BLaER1 (cell line): ENCODE data around the gene MAP3K14.

Source experiments
- H3K27ac ChIP-seq: shearing (Covaris generic); formaldehyde crosslinking; 2 replicates; pipeline ENCODE4 v1.8.1; 2022
- H3K27me3 ChIP-seq: shearing (Covaris generic); formaldehyde crosslinking; 2 replicates; pipeline ENCODE4 v1.8.1; 2022
- H3K36me3 ChIP-seq: shearing (Covaris generic); formaldehyde crosslinking; 2 replicates; pipeline ENCODE4 v1.8.1; 2022
- H3K4me1 ChIP-seq: shearing (Covaris generic); formaldehyde crosslinking; 2 replicates; pipeline ENCODE4 v1.8.1; 2022
- H3K4me2 ChIP-seq: shearing (Covaris generic); formaldehyde crosslinking; 2 replicates; pipeline ENCODE4 v1.8.1; 2022
- H3K4me3 ChIP-seq: shearing (Covaris generic); formaldehyde crosslinking; 2 replicates; pipeline ENCODE4 v1.8.1; 2022
- H3K9ac ChIP-seq: shearing (Covaris generic); formaldehyde crosslinking; 2 replicates; pipeline ENCODE4 v1.8.1; 2022
- H3K9me3 ChIP-seq: shearing (Covaris generic); formaldehyde crosslinking; 2 replicates; pipeline ENCODE4 v1.8.1; 2022
- H4K20me1 ChIP-seq: shearing (Covaris generic); formaldehyde crosslinking; 2 replicates; pipeline ENCODE4 v1.8.1; 2022
- Cebpa-rat ChIP-seq: shearing (Covaris generic); IDR thresholded peaks from 2 replicates; pipeline ENCODE4 v1.8.1; 2022

The MAP3K14 gene

DNA sequence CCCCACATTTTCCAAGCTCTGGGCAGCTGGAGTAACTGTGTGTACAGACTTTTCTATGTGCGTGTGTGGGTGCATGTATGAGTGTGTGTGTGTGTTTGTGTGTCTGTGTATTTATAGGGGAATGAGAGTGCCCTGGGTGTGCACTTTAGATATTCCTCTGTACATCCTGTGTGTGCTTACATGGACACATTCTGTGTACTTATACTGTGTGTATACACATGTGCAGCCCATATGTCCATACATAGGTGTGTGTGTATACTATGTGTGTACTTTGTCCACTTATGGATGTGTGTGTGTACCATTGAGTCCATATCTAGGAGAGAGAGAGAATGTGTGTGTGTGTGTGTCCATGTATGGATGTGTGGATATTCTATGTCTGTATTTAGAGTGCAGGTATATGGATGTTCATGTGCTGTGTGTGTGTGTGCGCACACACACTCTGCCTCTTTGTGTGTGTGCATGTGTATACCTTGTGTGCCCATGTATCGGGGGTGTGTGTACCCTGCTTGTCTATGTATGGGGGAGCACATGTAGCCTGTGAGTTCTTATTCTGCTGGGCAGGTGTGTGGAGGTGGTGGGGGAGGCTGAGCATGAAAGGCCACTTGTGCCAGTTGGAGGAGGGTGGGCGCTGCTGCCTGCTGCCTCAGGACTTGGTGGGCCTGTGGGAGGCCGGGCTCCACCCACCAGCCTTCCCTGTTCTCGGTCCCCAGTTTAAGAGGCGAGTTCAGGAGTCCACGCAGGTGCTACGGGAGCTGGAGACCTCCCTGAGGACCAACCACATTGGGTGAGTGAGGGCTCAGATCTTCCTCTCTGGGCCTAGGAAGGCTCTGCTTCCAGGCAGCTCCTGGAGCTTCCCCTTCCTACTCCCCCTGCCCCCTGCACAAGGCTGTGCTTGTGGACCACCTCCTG, 84.1 kb downstream of the MAP3K14 start:
- TF ChIP-seq Cebpa-rat, result no peak
- Histone ChIP-seq H3K9me3 (no peaks in the 10 kb centered on the region), H3K27me3 (no peaks in the 10 kb centered on the region), H3K27ac (peak overlapping the region; percentile 32; the same call in 1 of the 2 replicates), H3K4me1 (peaks cover 84% of the 10 kb centered on the region), H3K4me2 (peak overlapping the region; percentile 21; the same call in 1 of the 2 replicates), H4K20me1 (peaks cover 81% of the 10 kb centered on the region), H3K36me3 (peaks cover 52% of the 10 kb centered on the region), H3K9ac (peak overlapping the region; percentile 27; the same call in 1 of the 2 replicates), H3K4me3 (no peak overlapping the region)

DNA sequence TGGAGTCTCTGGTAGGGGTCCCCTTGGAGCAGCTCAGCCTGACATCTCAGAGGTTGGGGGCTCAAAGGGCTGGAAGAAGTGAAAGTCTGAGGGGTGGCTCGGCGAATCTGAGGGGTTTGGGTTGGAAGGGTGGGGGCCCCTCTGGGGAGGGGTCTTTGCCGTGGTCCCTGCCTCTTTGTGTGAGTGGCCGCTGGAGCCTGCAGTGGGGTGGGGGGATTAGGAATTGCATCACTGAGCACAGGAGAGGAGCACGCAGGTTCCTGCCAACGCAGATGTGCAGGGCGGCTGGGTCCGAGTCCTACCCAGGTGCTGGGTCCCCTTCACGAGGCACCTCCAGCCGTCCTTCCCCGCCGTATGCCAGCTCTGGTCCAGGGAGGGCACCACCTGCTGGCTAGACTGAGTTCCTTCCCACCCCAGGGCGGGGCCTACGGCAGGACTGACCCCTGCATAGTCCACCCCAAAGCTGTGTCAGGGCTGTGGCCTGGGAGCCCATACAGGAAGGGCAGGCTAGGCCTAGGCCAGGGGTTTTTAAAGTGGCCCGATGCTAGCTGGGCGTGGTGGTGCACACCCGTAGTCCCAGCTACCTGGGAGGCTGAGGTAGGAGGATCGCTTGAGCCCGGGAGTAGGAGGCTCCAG, 85.2 kb downstream of the MAP3K14 start:
- H3K27ac ChIP-seq, result peak overlapping the region; percentile 94

DNA sequence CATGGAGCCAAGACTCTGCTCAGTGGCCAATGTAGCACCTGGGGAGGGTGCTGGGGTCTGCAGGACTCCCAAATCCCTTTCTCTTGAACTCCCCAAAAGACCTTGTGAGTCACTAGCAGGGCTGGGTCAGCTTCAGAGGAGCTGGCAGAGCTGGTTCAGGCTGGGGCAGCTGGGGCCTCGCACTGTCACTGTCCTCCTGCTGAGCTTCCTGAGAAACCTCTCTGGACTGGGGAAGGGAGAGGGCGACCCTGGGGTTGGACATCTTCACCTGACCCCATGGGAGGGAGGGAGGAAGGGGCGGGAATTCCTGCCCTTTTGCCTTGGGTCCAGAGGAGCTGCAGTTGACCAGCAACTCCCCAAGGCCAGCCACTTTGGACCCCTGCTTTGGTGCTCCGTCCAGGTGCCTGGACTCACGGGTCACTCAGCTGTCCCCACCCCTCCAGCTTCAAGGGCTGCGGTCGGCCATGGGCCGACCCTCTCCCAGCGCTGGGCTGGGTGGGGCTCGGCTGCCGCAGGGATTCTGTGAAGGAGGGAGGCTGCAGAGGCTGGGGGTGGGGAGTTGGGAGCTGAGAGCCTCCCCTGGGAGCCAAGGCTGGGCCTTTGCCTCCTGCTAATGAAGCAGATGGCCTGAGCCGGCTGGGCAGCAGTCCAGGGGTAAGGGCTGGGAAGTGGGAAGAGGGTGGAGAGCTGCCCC, 85.9 kb downstream of the MAP3K14 start:
- Histone ChIP-seq H3K4me1 (peaks cover 100% of the 10 kb centered on the region), H3K4me3 (0 out of 2 replicates have a peak overlapping the region, but pooled peaks have one; percentile 14), H4K20me1 (peaks cover 69% of the 10 kb centered on the region), H3K9ac (peak overlapping the region; percentile 90), H3K27ac (peak overlapping the region; percentile 94), H3K36me3 (peaks cover 33% of the 10 kb centered on the region), H3K27me3 (no peaks in the 10 kb centered on the region), H3K4me2 (peak overlapping the region; percentile 98), H3K9me3 (no peaks in the 10 kb centered on the region)
- no peak for TF ChIP-seq Cebpa-rat

More for the DNA sequence above, 85.2 kb downstream of the MAP3K14 start:
- Histone ChIP-seq H3K27me3 (no peaks in the 10 kb centered on the region), H3K9ac (peak overlapping the region; percentile 90; the same call in 1 of the 2 replicates), H4K20me1 (peaks cover 74% of the 10 kb centered on the region), H3K36me3 (peaks cover 40% of the 10 kb centered on the region), H3K4me1 (peaks cover 95% of the 10 kb centered on the region), H3K4me3 (0 out of 2 replicates have a peak overlapping the region, but pooled peaks have one; percentile 14), H3K9me3 (no peaks in the 10 kb centered on the region), H3K4me2 (peak overlapping the region; percentile 98)
- TF ChIP-seq Cebpa-rat, result no peak

DNA sequence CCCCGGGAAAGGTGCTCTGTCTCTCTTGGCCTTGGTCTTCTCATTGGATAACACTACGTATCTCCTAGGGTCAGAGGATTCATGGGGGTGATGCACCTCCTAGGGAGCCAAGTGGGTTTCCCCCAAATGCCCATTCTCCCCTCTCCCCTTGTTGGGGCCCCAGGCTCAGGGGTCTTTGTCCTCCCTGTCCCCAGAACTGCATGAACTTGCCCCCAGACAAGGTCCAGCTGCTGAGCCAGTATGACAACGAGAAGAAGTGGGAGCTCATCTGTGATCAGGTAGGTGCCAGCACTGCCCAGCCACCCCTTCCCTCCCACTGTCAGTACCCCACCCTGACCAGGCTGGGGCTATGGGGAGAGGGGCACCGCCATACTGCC, 86.4 kb downstream of the MAP3K14 start:
- Histone ChIP-seq H3K9me3 (no peaks in the 10 kb centered on the region), H3K27ac (peak overlapping the region; percentile 94), H4K20me1 (peaks cover 63% of the 10 kb centered on the region), H3K27me3 (no peaks in the 10 kb centered on the region), H3K36me3 (peaks cover 29% of the 10 kb centered on the region), H3K4me1 (peaks cover 100% of the 10 kb centered on the region), H3K9ac (peak overlapping the region; percentile 90), H3K4me3 (peak overlapping the region; percentile 83; the same call in 1 of the 2 replicates), H3K4me2 (peak overlapping the region; percentile 98)
- TF ChIP-seq Cebpa-rat, result no peak

DNA sequence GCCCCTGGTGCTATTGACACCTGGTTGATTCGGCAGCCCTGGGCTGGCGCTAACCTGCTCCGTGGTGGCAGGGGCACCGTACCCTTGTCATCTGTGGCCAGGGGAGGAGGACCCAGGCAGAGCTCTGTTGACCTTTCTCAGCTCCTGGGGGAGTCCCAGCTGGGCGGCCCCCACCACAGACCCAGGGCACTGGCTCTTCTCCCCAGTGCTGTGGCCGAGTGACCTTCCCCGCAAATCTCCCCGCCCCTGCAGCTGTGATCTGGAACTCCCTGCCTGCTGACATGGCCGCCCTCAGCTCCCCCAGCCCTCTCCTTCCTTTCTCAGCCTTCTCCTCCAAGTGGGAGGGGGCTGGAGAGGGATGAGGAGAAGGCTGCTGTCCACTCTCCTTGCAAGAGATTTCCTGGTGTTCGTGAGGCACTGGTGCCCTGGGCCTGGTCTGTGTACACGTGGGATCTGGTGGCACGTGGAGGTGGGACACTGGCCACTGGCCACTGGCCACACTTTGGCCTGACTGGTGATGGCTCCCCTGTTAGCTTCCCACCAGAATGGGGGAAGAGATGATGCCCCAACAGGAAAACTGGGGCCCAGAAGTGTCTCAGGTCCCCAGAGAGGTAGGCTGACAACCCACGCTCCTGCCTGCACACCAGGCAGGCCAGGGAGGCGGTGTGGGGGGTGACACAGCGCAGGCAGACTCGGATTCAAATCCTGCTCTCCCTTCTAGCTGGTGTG, 87.0 kb downstream of the MAP3K14 start:
- Histone ChIP-seq H3K4me3 (peak overlapping the region; percentile 83), H3K9me3 (no peaks in the 10 kb centered on the region), H3K9ac (peak overlapping the region; percentile 90), H4K20me1 (peaks cover 58% of the 10 kb centered on the region), H3K27ac (peak overlapping the region; percentile 94), H3K4me1 (peaks cover 100% of the 10 kb centered on the region), H3K4me2 (peak overlapping the region; percentile 98), H3K27me3 (no peaks in the 10 kb centered on the region), H3K36me3 (peaks cover 23% of the 10 kb centered on the region)
- TF ChIP-seq Cebpa-rat, result no peak

DNA sequence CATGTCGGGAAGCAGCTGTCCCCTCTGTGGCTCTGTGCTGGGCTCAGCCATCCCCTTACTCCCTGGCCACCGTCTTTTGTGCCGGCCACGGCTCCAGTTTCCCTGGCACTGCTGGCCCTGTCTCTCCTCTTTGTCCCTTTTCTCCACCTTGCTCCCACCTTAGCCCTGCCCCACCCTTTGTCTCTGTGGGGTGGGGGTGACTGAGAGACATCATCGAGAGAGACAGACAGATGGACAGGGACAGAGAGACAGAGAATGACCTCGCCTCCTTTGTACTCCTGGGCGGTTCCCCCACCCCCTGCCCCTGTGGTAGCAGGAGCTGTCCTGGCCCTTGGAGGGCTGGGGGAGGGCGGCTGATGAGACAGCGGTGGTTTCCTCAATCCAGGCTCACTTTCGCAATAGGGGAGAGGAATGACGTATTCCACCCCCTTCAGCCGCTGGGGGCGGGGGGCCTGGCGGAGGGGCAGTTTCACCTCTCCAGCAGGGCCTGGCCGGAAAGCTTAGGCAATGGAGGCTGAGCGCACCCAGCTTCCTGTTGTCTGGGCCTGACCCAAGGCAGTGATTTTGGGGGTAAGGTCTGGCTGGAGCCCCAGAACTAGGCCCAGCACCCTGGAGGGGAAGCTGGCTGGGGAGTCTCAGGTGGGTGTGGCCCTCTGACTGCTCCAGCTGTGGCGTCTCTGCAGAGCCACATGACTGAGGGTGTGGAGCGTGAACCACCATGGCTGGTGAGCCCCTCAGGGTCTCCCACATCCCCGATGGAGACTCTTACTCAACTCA, 87.9 kb downstream of the MAP3K14 start:
- Histone ChIP-seq H3K9me3 (no peaks in the 10 kb centered on the region), H3K27ac (peak overlapping the region; percentile 94), H3K36me3 (peaks cover 20% of the 10 kb centered on the region), H3K27me3 (no peaks in the 10 kb centered on the region), H3K9ac (peak overlapping the region; percentile 90), H3K4me3 (peak overlapping the region; percentile 83), H3K4me2 (peak overlapping the region; percentile 98), H3K4me1 (peaks cover 100% of the 10 kb centered on the region), H4K20me1 (peaks cover 49% of the 10 kb centered on the region)
- peak; percentile 99 for TF ChIP-seq Cebpa-rat

DNA sequence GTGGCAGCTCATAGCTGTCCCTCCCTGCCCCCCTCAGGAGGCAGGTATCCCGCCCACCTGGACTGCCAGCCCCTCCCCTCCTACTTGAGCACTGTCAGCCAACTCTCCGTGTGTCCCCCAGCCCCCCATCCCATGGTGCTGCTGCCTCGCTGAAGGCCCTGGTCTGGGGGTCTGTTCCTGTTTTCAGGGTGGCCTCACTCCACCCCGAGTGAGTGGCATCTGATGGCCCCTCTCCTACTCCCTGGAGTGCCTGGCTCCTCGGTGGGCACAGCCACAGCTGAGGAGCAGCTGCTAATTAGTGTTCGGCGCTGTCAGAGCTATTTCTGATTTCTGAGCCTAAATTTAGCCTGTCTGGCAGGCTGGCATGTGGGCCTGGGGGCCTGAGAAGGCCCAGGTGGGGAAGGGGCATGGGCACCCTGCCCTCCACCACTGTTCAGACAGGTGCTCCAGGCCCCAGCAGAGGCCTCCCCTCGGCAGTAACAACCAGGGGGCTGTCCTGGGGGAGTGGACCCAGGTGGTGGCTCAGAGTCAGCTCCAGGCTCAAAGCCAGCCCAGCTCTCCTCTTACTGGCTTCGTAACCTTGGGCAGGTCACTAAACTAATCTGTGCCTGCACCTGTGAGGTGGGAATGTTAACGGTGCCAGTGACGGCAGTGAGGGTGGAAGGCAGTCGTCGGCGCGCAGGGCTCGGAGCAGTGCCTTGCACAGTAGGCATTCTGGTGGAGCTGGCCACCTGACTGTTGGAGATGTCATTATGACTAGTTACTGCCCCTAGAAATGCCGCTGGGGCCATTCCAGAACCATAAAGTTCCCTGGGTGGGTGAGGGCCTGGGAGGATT, 88.7 kb downstream of the MAP3K14 start:
- Histone ChIP-seq H3K4me3 (peak overlapping the region; percentile 83), H3K4me2 (peak overlapping the region; percentile 98), H4K20me1 (peaks cover 41% of the 10 kb centered on the region), H3K9me3 (no peaks in the 10 kb centered on the region), H3K27ac (peak overlapping the region; percentile 94), H3K4me1 (peaks cover 100% of the 10 kb centered on the region), H3K36me3 (peaks cover 12% of the 10 kb centered on the region), H3K9ac (peak overlapping the region; percentile 90), H3K27me3 (no peaks in the 10 kb centered on the region)
- no peak for TF ChIP-seq Cebpa-rat
